CD4-positive, alpha-beta T cell treated with Interleukin-17A for 1 hour (primary cell): ENCODE data around the gene CHRNB1.

Experiments
- DNase-seq: peaks from one replicate; pipeline ENCODE4 v3.0.0-alpha.2; 2020

Gene CHRNB1

DNA sequence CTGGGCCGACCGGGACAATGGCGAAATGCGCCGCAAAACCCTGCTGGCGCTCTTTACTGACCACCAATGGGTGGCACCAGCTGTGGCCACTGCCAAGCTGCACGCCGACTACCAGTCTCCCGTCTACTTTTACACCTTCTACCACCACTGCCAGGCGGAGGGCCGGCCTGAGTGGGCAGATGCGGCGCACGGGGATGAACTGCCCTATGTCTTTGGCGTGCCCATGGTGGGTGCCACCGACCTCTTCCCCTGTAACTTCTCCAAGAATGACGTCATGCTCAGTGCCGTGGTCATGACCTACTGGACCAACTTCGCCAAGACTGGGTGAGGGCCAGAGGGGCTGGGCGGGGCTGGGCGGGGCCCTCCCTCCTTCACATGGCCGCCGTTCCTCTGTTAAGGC lies 29.1 kb upstream of the CHRNB1 start:
- DNase-seq: no peak

GRCh38 chr17:7416323-7416722 lies 28.5 kb upstream of the CHRNB1 start:
- no peak for DNase-seq

DNA sequence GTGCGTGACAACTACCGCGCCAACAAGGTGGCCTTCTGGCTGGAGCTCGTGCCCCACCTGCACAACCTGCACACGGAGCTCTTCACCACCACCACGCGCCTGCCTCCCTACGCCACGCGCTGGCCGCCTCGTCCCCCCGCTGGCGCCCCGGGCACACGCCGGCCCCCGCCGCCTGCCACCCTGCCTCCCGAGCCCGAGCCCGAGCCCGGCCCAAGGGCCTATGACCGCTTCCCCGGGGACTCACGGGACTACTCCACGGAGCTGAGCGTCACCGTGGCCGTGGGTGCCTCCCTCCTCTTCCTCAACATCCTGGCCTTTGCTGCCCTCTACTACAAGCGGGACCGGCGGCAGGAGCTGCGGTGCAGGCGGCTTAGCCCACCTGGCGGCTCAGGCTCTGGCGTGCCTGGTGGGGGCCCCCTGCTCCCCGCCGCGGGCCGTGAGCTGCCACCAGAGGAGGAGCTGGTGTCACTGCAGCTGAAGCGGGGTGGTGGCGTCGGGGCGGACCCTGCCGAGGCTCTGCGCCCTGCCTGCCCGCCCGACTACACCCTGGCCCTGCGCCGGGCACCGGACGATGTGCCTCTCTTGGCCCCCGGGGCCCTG lies 27.7 kb upstream of the CHRNB1 start:
- DNase-seq: no peak

GRCh38 chr17:7418472-7419152 lies 26.2 kb upstream of the CHRNB1 start:
- no peak for DNase-seq

GRCh38 chr17:7419819-7420610 lies 24.8 kb upstream of the CHRNB1 start, which contains the start of gene SPEM1:
Gene SPEM1 (plus strand): TSS chr17:7420324. CDS start chr17:7420385, 61 bp downstream.
- DNase-seq: no peak

DNA sequence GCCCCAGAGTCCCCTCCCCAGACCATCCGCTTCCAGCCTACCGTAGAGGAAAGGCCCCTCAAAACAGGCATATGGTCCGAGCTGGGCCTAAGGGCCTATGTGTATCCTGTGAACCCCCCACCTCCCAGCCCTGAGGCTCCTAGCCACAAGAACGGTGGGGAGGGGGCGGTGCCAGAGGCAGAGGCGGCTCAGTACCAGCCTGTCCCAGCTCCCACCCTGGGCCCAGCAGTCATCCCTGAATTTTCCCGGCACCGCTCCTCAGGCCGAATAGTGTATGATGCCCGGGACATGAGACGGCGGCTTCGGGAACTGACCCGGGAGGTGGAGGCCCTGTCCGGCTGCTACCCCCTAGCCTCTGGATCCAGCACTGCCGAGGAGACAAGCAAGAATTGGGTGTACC lies 23.7 kb upstream of the CHRNB1 start:
- no peak for DNase-seq

- DNase-seq: no peak
Observed at GRCh38 chr17:7423679-7424078, 21.2 kb upstream of the CHRNB1 start.

- no peak for DNase-seq
Observed at GRCh38 chr17:7425316-7425715, 19.5 kb upstream of the CHRNB1 start, which contains the start of gene SPEM2. Gene SPEM2 (plus strand): TSS chr17:7425616. CDS start chr17:7425689, 73 bp downstream.

DNA sequence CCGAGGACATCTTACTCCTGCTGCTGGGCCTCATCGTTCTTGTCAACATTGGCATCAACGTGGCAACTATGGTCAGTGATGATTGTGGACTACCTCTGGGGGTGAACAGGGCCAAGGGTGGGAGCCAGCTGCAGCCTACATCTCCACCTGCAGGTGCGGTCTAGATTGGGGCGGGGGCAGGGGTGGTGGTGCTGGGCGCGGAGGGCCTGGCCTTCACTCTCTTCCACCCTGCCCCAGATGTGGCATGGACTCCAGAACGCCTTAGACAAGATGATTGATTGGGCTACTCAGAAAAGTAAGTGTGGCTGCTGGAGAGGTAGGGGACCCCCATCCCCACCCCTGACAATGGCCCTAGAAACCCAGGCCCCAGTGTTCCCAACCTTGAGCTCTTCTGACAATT lies 19.1 kb upstream of the CHRNB1 start:
- no peak for DNase-seq

GRCh38 chr17:7426203-7426863 lies 18.5 kb upstream of the CHRNB1 start:
- DNase-seq: no peak

GRCh38 chr17:7426896-7427489 lies 17.9 kb upstream of the CHRNB1 start:
- DNase-seq: no peak

DNA sequence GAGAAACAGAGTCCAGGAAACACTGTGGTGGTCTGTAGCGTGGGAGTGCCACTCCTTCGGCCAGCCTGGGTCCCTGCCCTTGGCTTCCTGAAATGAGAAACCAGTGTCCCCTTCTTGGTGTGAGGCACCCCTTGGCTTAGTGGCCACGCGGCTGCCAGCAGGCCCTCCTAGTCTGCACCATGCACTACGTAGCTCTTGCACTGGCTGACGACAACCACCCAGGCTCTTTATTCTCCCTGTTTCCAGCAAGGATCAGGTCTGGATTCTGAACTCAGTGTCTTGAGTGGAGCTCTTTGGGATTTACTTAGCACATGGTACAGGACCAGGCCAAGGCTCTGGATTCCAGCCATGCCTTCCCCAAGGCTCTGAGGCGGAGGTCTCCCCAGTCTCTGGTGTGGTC lies 17.3 kb upstream of the CHRNB1 start:
- no peak for DNase-seq

DNA sequence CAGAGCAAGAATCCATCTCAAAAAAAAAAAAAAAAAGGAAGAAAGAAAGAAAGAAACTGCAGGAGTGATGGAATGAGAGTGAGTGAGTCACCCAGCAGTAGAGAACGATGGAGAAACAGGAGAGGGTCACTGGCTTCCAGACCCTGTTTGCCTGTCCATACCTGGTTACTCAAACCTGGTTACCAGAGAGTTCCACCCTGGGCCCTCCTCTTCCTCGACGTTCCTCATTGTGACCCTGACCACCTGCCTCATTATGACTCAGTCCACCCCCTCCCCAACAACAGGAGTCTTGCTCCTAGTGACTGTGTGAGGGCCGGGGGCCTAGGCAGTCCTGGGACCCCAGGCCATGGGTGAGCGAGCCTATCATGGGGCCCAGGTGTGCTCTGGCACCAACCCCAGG lies 16.3 kb upstream of the CHRNB1 start, which contains the start of gene SPEM3:
TSS of gene SPEM3 (plus strand) at position 301 of the 400 bp plus-strand sequence. CDS start at position 347, 46 bp downstream.
- no peak for DNase-seq

DNA sequence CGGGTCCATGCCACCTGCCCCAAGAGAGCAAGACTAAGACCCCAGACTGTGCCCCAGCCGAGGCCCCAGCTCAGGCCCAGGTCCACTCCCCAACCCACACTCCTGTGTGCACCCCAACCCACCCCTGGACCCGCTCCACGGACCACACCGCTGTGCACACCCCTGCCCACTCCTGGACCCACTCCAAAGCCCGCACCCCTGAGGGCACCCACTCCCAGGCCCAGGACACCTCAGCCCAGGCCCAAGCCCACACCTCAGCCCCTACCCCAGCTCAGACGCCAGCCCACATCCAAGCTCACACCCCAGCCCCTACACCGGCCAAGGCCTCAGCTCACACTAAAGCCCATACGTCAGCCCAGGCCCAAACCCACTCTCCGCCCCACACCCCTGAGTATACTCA lies 15.1 kb upstream of the CHRNB1 start:
- no peak for DNase-seq

GRCh38 chr17:7431231-7431630 lies 13.6 kb upstream of the CHRNB1 start:
- DNase-seq: no peak

GRCh38 chr17:7432296-7432695 lies 12.6 kb upstream of the CHRNB1 start:
- no peak for DNase-seq

- DNase-seq: peak; percentile 61
Observed at GRCh38 chr17:7435676-7436555, 8.9 kb upstream of the CHRNB1 start.

DNA sequence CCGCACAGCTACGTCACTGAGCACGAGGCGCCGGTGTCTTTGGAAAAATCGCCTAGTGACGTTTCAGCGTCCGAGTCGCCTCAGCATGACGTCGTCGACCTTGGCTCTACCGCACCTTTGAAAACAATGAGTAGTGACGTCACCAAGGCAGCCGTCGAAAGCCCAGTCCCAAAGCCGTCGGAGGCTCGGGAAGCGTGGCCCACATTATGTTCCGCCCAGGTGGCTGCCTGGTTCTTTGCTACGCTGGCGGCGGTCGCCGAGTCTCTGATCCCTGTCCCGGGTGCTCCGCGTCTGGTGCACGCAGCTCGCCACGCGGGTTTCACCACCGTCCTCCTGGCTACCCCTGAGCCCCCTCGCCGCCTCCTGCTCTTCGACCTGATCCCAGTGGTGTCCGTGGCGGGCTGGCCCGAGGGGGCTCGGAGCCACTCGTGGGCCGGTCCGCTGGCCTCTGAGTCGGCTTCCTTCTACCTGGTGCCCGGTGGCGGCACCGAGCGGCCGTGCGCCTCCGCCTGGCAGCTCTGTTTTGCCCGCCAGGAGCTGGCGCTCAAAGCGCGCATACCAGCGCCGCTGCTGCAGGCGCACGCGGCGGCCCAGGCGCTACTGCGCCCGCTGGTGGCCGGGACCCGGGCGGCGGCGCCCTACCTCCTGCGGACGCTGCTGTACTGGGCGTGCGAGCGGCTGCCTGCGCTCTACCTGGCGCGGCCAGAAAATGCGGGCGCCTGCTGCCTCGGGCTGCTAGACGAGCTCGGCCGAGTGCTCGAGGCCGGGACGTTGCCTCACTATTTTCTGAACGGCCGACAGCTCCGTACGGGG lies 8.1 kb upstream of the CHRNB1 start:
- peak; percentile 83 for DNase-seq

DNA sequence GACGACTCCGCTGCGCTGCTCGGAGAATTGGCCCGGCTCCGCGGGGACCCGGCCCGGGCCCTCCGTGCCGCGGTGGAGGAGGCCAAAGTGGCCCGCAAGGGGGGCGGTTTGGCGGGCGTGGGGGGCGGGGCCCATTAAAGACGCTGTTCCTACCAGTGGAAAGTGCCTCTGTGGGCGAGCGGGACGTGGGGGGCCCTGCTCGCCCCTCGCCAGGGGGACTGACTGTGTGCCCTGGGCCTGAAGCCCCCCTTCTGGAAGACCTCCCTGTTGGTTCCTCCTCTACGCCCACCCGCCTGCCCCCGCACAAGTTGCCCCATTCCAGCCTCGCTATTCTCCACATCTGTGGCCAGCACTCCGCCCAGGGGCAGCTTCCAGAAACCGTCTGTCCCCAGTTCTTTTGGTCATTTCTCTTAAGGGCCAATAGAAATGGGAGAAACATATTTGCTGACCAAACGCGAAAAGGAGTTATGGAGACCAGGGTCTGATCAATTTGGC lies 7.4 kb upstream of the CHRNB1 start:
- DNase-seq: no peak

DNA sequence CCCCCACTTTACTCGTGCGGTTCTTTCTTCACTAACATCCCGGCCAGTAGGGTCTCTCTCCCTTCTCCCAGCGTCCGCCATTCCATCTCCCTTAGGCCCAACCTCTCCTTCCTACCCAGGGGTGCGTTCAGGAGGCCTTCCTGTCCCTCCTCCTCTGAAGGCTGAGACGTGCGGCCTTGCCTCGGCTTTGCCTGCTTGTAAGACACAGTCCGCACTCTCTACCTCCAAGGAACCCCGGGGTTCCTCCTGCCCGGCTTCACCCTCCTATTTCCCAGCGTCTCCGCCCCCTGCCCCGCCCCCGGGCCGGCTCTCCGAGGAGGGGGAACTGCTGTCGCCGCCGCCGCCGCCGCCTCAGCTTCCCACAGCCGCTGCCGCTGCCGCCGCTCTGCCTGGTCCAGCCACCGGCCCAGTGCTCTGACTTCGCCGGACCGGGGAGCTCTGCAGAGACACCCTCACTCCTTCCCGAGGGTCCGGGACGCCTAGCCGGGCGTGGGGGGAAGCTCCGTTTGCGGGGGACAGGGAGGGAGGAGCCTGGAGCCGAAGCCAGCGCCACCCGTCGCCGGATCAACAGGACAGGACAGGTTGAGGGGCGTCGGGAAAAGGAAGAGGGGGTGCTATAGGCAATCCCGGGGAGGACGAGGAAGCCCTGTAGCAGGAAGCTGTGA lies 6.8 kb upstream of the CHRNB1 start:
- DNase-seq: peak; percentile 54
